Trophoblast cell (in vitro differentiated cells and primary cell): ENCODE measurements around the gene CLDN7.

Experiments
- DNase-seq, 2 donors: peaks; one replicate each; pipeline ENCODE4 v3.0.0-alpha.2; 2016
- H2AFZ ChIP-seq: 2 replicates; pipeline ENCODE4 v1.6.1; 2013; ENCODE audit warnings: low read length, moderate library complexity, mild to moderate bottlenecking; ENCODE audit not compliant: insufficient read depth, poor library complexity
- H2AK5ac ChIP-seq: 2 replicates; pipeline ENCODE4 v1.6.1; 2013; ENCODE audit warnings: mild to moderate bottlenecking, low read length
- H2BK120ac ChIP-seq: 2 replicates; pipeline ENCODE4 v1.6.1; 2013; ENCODE audit warnings: low read length, mild to moderate bottlenecking, moderate library complexity; ENCODE audit not compliant: insufficient read depth, poor library complexity
- H2BK12ac ChIP-seq: 2 replicates; pipeline ENCODE4 v1.6.1; 2013; ENCODE audit warnings: mild to moderate bottlenecking, low read length, moderate library complexity
- H2BK5ac ChIP-seq: 2 replicates; pipeline ENCODE4 v1.6.1; 2013; ENCODE audit warnings: low read length, low read depth, moderate library complexity, mild to moderate bottlenecking; ENCODE audit not compliant: poor library complexity
- H3K14ac ChIP-seq: 2 replicates; pipeline ENCODE4 v1.6.1; 2013; ENCODE audit warnings: mild to moderate bottlenecking, low read length
- H3K18ac ChIP-seq: 2 replicates; pipeline ENCODE4 v1.6.1; 2013; ENCODE audit warnings: mild to moderate bottlenecking, low read length
- H3K23ac ChIP-seq: 2 replicates; pipeline ENCODE4 v1.6.1; 2013; ENCODE audit warnings: low read length
- H3K27ac ChIP-seq: 2 replicates; pipeline ENCODE4 v1.5.1; 2013; ENCODE audit warnings: low read depth, mild to moderate bottlenecking, inconsistent platforms, low read length, moderate library complexity
- H3K27me3 ChIP-seq: 2 replicates; pipeline ENCODE4 v1.6.1; 2013; ENCODE audit warnings: inconsistent platforms, mild to moderate bottlenecking, low read length, moderate library complexity; ENCODE audit not compliant: insufficient read depth
- H3K36me3 ChIP-seq, 2 experiments: 1 replicate in 1 of 2; 2 replicates in 1 of 2; pipeline ENCODE4 v1.6.1; 2013; ENCODE audit warnings: low read length in 2 of 2, mild to moderate bottlenecking in 2 of 2, moderate library complexity in 1 of 2; ENCODE audit not compliant: insufficient read depth in 2 of 2, control insufficient read depth in 1 of 2
- H3K4ac ChIP-seq: 2 replicates; pipeline ENCODE4 v1.6.1; 2013; ENCODE audit warnings: low read depth, mild to moderate bottlenecking, low read length, moderate library complexity
- H3K4me1 ChIP-seq, 2 experiments: 1 replicate in 1 of 2; 2 replicates in 1 of 2; pipeline ENCODE4 v1.6.1; 2013; ENCODE audit warnings: low read length in 2 of 2, mild to moderate bottlenecking in 2 of 2, moderate library complexity in 1 of 2; ENCODE audit not compliant: insufficient read depth in 2 of 2, control insufficient read depth in 1 of 2
- H3K4me2 ChIP-seq: 2 replicates; pipeline ENCODE4 v1.6.1; 2013; ENCODE audit warnings: inconsistent platforms, mild to moderate bottlenecking, low read length, moderate library complexity
- H3K4me3 ChIP-seq: 2 replicates; pipeline ENCODE4 v1.5.1; 2013; ENCODE audit warnings: mild to moderate bottlenecking, low read depth, low read length, inconsistent platforms
- H3K79me1 ChIP-seq: one replicate; pipeline ENCODE4 v1.6.1; 2013; ENCODE audit warnings: low read length
- H3K79me2 ChIP-seq: 2 replicates; pipeline ENCODE4 v1.6.1; 2013; ENCODE audit warnings: low read length, mild to moderate bottlenecking; ENCODE audit not compliant: control insufficient read depth, insufficient read depth, poor library complexity
- H3K9ac ChIP-seq: 2 replicates; pipeline ENCODE4 v1.6.1; 2013; ENCODE audit warnings: mild to moderate bottlenecking, low read length
- H3K9me3 ChIP-seq: 2 replicates; pipeline ENCODE4 v1.6.1; 2013; ENCODE audit warnings: low read depth, mild to moderate bottlenecking, control low read depth, inconsistent platforms, low read length; ENCODE audit not compliant: insufficient read depth
- H4K12ac ChIP-seq: 2 replicates; pipeline ENCODE4 v1.6.1; 2013; ENCODE audit warnings: low read depth, mild to moderate bottlenecking, low read length, moderate library complexity
- H4K8ac ChIP-seq: 2 replicates; pipeline ENCODE4 v1.6.1; 2013; ENCODE audit warnings: low read depth, mild to moderate bottlenecking, low read length, moderate library complexity
- H4K91ac ChIP-seq: one replicate; pipeline ENCODE4 v1.6.1; 2013; ENCODE audit warnings: low read depth, mild to moderate bottlenecking, low read length, moderate library complexity
- WGBS: extraction: QIAGEN DNeasy Blood & Tissue Kit; methylation state at CpG from one replicate; pipeline ENCODE4 v1.1.7; 2013; ENCODE audit warnings: missing lambda C conversion rate; ENCODE audit not compliant: insufficient read length, insufficient coverage; ENCODE audit errors: extremely low coverage; 5-methylcytosine and 5-hydroxymethylcytosine counted together

CLDN7 gene

DNA sequence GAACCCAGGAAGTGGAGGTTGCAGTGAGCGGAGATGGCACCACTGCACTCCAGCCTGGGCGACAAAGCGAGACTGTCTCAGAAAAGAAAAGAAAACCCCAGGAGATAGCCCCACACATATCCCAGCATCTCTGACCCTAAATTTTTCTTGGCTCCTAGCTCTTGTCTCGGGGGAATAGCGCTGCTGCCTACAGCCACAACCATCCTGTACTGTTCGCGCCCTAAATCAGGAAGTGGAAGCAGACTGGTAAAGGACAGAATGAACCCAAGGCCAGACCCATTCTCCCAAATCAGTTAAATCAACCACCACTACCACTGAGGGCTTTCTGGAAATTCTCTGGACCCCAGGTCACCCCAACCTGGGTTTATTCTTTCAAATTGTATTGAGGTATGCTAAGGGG lies 12.4 kb downstream of the CLDN7 start:
- no peak for DNase-seq
- H3K27ac ChIP-seq: no peak overlapping the region
- H2BK5ac ChIP-seq: no peak overlapping the region
- no peak overlapping the region for H4K12ac ChIP-seq
- peak overlapping the region; percentile 97 for H3K4me2 ChIP-seq
- H3K4me3 ChIP-seq: no peak overlapping the region
- no peaks in the 10 kb centered on the region for H3K27me3 ChIP-seq
- H3K9me3 ChIP-seq: peaks cover 1% of the 10 kb centered on the region
- no peak overlapping the region for H3K14ac ChIP-seq
- no peak overlapping the region for H2BK120ac ChIP-seq
- no peak overlapping the region for H4K91ac ChIP-seq
- H3K79me2 ChIP-seq: peaks cover 30% of the 10 kb centered on the region
- peak overlapping the region; percentile 95 for H3K23ac ChIP-seq
- peaks cover 6 to 10% of the 10 kb centered on the region in 2 experiments for H3K4me1 ChIP-seq
- H2AFZ ChIP-seq: no peak overlapping the region
- H2BK12ac ChIP-seq: no peak overlapping the region
- H3K4ac ChIP-seq: peak overlapping the region; percentile 99
- H3K79me1 ChIP-seq: peaks cover 17% of the 10 kb centered on the region
- H3K9ac ChIP-seq: peak overlapping the region; percentile 83
- no peak overlapping the region for H4K8ac ChIP-seq
- no peak overlapping the region for H2AK5ac ChIP-seq
- H3K36me3 ChIP-seq: peaks cover 12 to 22% of the 10 kb centered on the region in 2 experiments
- no peak overlapping the region for H3K18ac ChIP-seq
- WGBS: no CpG with 5 or more reads among the region's 7 CpGs

DNA sequence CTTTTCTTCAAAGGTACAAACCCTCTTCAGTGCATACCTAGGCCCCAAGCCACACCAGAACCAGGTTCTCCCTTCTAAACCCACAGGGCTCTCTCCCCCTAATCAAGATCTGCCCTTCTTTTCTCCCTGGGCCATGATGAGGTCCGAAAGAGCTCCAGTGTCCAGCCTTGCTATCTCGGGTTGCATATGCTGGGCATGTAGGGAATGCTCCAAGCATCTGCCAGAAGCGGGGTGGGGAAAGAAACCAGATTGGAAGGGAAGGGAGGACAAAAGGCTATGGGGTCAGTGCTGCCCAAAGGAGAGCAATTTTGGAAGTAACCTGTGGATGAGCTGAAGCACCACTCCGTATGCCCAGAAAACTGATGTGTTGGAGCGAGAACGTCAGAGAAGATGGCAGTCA lies 13.1 kb downstream of the CLDN7 start:
- Histone ChIP-seq H4K12ac (no peak overlapping the region), H3K36me3 (peaks cover 16 to 23% of the 10 kb centered on the region in 2 experiments), H2AFZ (no peak overlapping the region), H2BK5ac (no peak overlapping the region), H3K18ac (no peak overlapping the region), H3K9me3 (no peaks in the 10 kb centered on the region), H3K79me1 (peaks cover 17% of the 10 kb centered on the region), H3K9ac (no peak overlapping the region), H4K91ac (no peak overlapping the region), H3K4me2 (no peak overlapping the region), H3K4me3 (no peak overlapping the region), H4K8ac (no peak overlapping the region), H2AK5ac (no peak overlapping the region), H3K23ac (no peak overlapping the region), H2BK120ac (no peak overlapping the region), H3K14ac (no peak overlapping the region), H3K4ac (peak overlapping the region; percentile 66), H3K4me1 (peaks cover 6 to 10% of the 10 kb centered on the region in 2 experiments), H2BK12ac (no peak overlapping the region), H3K79me2 (peaks cover 30% of the 10 kb centered on the region), H3K27me3 (no peaks in the 10 kb centered on the region), H3K27ac (no peak overlapping the region)
- no CpG with 5 or more reads among the region's 6 CpGs for WGBS
- no peak for DNase-seq

DNA sequence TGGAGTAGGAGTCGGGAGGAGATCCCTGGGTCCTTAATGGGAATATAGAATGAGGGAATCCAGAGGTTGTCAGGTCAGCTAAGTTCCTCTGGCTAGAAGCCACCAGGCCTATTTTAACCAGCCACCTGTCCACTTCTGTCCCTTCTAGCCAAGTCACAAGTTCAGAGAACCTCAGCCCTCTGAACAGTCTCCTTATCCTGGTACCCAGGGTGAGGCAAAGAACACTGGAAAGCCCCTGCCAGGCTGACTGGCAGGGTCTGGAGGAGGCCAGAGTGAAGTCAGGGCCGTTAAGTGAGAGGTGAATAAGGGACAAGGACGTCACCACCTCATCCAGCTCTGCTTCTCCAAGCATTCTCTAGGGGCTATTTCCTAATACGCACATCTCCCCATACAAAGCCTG lies 13.5 kb downstream of the CLDN7 start:
- H3K4ac ChIP-seq: peak overlapping the region; percentile 66
- H4K12ac ChIP-seq: no peak overlapping the region
- peaks cover 30% of the 10 kb centered on the region for H3K79me2 ChIP-seq
- H3K14ac ChIP-seq: no peak overlapping the region
- H2BK120ac ChIP-seq: no peak overlapping the region
- no peak overlapping the region for H3K4me3 ChIP-seq
- H3K36me3 ChIP-seq: peaks cover 19 to 25% of the 10 kb centered on the region in 2 experiments
- no peak overlapping the region for H4K91ac ChIP-seq
- no peak for DNase-seq
- peak overlapping the region; percentile 31 for H3K23ac ChIP-seq
- peaks cover 6 to 10% of the 10 kb centered on the region in 2 experiments for H3K4me1 ChIP-seq
- H2AFZ ChIP-seq: no peak overlapping the region
- H3K79me1 ChIP-seq: peaks cover 17% of the 10 kb centered on the region
- no CpG with 5 or more reads among the region's 4 CpGs for WGBS
- H3K18ac ChIP-seq: no peak overlapping the region
- H2BK5ac ChIP-seq: no peak overlapping the region
- no peaks in the 10 kb centered on the region for H3K9me3 ChIP-seq
- no peaks in the 10 kb centered on the region for H3K27me3 ChIP-seq
- no peak overlapping the region for H3K9ac ChIP-seq
- H2AK5ac ChIP-seq: no peak overlapping the region
- H2BK12ac ChIP-seq: no peak overlapping the region
- no peak overlapping the region for H3K4me2 ChIP-seq
- H4K8ac ChIP-seq: no peak overlapping the region
- H3K27ac ChIP-seq: no peak overlapping the region

DNA sequence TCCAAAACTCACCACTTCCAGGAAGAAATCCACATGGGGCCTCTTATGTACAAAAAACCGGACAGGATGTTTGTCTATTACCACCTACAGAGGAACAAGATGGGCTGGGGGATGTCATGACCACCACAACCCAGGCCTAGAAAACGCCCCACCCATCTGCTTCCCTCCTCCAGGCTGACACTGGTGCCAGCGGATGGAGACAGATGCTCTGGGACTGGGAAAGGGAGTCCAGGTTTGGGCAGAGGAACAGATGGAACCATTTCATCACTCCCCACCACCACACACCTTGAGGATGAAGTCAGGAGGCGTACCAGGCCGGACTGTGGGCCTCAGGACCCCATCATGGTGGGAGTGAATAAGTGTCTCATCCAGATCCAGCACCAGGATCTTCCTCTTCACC lies 15.5 kb downstream of the CLDN7 start:
- no CpG with 5 or more reads among the region's 5 CpGs for WGBS
- H2AFZ ChIP-seq: no peak overlapping the region
- no peak overlapping the region for H2BK12ac ChIP-seq
- H3K4me3 ChIP-seq: no peak overlapping the region
- no peak overlapping the region for H3K9ac ChIP-seq
- H3K4me1 ChIP-seq: peaks cover 7 to 8% of the 10 kb centered on the region in 2 experiments
- peaks cover 20 to 27% of the 10 kb centered on the region in 2 experiments for H3K36me3 ChIP-seq
- peaks cover 23% of the 10 kb centered on the region for H3K79me1 ChIP-seq
- no peak overlapping the region for H4K8ac ChIP-seq
- no peak overlapping the region for H2BK120ac ChIP-seq
- no peak overlapping the region for H3K14ac ChIP-seq
- H3K18ac ChIP-seq: no peak overlapping the region
- H2BK5ac ChIP-seq: no peak overlapping the region
- no peaks in the 10 kb centered on the region for H3K9me3 ChIP-seq
- H4K91ac ChIP-seq: no peak overlapping the region
- no peak overlapping the region for H3K4ac ChIP-seq
- H3K23ac ChIP-seq: no peak overlapping the region
- no peak overlapping the region for H2AK5ac ChIP-seq
- no peak overlapping the region for H3K27ac ChIP-seq
- no peak overlapping the region for H4K12ac ChIP-seq
- no peak overlapping the region for H3K4me2 ChIP-seq
- H3K27me3 ChIP-seq: no peaks in the 10 kb centered on the region
- no peak for DNase-seq
- H3K79me2 ChIP-seq: peaks cover 35% of the 10 kb centered on the region
